Measurements from ENCODE around the gene BCL11B.

Gene BCL11B

GRCh38 chr14:99158646-99159165 is 113.3 kb downstream of the BCL11B start:
- H3K18ac ChIP-seq (ENCODE audit: low read depth in 1 of 2, low read length in 2 of 2) = no peak overlapping the region
- WGBS = 80% methylated on average over 7 of the region's 7 CpGs
- H3K9ac ChIP-seq (ENCODE audit: low read length) = no peak overlapping the region

GRCh38 chr14:99158150-99158549 is 113.8 kb downstream of the BCL11B start:
- no peak overlapping the region for H3K4ac ChIP-seq (ENCODE audit: low read depth in 1 of 2, low read length in 2 of 2)
- no peak overlapping the region for H3K23ac ChIP-seq (ENCODE audit: low read length in 2 of 2)
- no peaks in the 10 kb centered on the region for H3K79me1 ChIP-seq (replicated peaks; ENCODE audit: low read length, poor library complexity, severe bottlenecking)
- H4K91ac ChIP-seq (ENCODE audit: low read length) = no peak overlapping the region
- H2AFZ ChIP-seq (ENCODE audit: low read depth, low read length) = no peak overlapping the region
- no peak overlapping the region for H3K4me3 ChIP-seq (ENCODE audit: insufficient read depth in 1 of 2, low read depth in 1 of 2, low read length in 2 of 2)
- H3K9ac ChIP-seq (ENCODE audit: low read length) = no peak overlapping the region
- H2BK5ac ChIP-seq (ENCODE audit: low read depth, low read length, poor library complexity, severe bottlenecking) = no peak overlapping the region
- no peak overlapping the region for H3K18ac ChIP-seq (ENCODE audit: low read depth in 1 of 2, low read length in 2 of 2)
- H3K27ac ChIP-seq (ENCODE audit: low read length, poor library complexity, severe bottlenecking) = no peak overlapping the region
- H3K4me1 ChIP-seq (ENCODE audit: control insufficient read depth, insufficient read depth, low read depth, low read length) = no peaks in the 10 kb centered on the region
- H3K14ac ChIP-seq (ENCODE audit: low read length in 2 of 2) = no peak overlapping the region
- H3K9me3 ChIP-seq (ENCODE audit: control insufficient read depth, low read length) = peaks cover 3% of the 10 kb centered on the region
- H2AK5ac ChIP-seq (ENCODE audit: low read length, severe bottlenecking) = no peak overlapping the region
- H2BK12ac ChIP-seq (ENCODE audit: low read length in 2 of 2) = no peak overlapping the region
- no peak overlapping the region for H4K8ac ChIP-seq (ENCODE audit: low read length)
- no peak overlapping the region for H3K4me2 ChIP-seq (ENCODE audit: low read length, poor library complexity, severe bottlenecking)
- no peaks in the 10 kb centered on the region for H3K27me3 ChIP-seq (ENCODE audit: control insufficient read depth in 1 of 2, insufficient read depth in 1 of 2, low read length in 2 of 2)
- no peak overlapping the region for H2BK120ac ChIP-seq (ENCODE audit: low read depth, low read length)
- no peak overlapping the region for H2BK15ac ChIP-seq (ENCODE audit: low read depth, poor library complexity, severe bottlenecking)
- H3K36me3 ChIP-seq (ENCODE audit: control insufficient read depth in 1 of 2, insufficient read depth in 2 of 2, low read depth in 1 of 2, low read length in 2 of 2) = no peaks in the 10 kb centered on the region
- DNase-seq = no peak
- 80% methylated on average over 4 of the region's 4 CpGs for WGBS

More at GRCh38 chr14:99158646-99159165, 113.3 kb downstream of the BCL11B start:
- Histone ChIP-seq H3K4ac (ENCODE audit: low read depth in 1 of 2, low read length in 2 of 2) (no peak overlapping the region), H2BK5ac (ENCODE audit: low read depth, low read length, poor library complexity, severe bottlenecking) (no peak overlapping the region), H3K27ac (ENCODE audit: low read length, poor library complexity, severe bottlenecking) (no peak overlapping the region), H3K79me1 (replicated peaks; ENCODE audit: low read length, poor library complexity, severe bottlenecking) (no peaks in the 10 kb centered on the region), H3K14ac (ENCODE audit: low read length in 2 of 2) (no peak overlapping the region), H4K91ac (ENCODE audit: low read length) (no peak overlapping the region), H3K27me3 (ENCODE audit: control insufficient read depth in 1 of 2, insufficient read depth in 1 of 2, low read length in 2 of 2) (no peaks in the 10 kb centered on the region), H2AFZ (ENCODE audit: low read depth, low read length) (no peak overlapping the region), H3K9me3 (ENCODE audit: control insufficient read depth, low read length) (peaks cover 3% of the 10 kb centered on the region), H3K23ac (ENCODE audit: low read length in 2 of 2) (no peak overlapping the region), H2AK5ac (ENCODE audit: low read length, severe bottlenecking) (no peak overlapping the region), H3K4me2 (ENCODE audit: low read length, poor library complexity, severe bottlenecking) (no peak overlapping the region), H4K8ac (ENCODE audit: low read length) (no peak overlapping the region), H3K36me3 (ENCODE audit: control insufficient read depth in 1 of 2, insufficient read depth in 2 of 2, low read depth in 1 of 2, low read length in 2 of 2) (no peaks in the 10 kb centered on the region), H3K4me3 (ENCODE audit: insufficient read depth in 1 of 2, low read depth in 1 of 2, low read length in 2 of 2) (no peak overlapping the region), H2BK15ac (ENCODE audit: low read depth, poor library complexity, severe bottlenecking) (no peak overlapping the region), H2BK12ac (ENCODE audit: low read length in 2 of 2) (no peak overlapping the region), H2BK120ac (ENCODE audit: low read depth, low read length) (no peak overlapping the region), H3K4me1 (ENCODE audit: control insufficient read depth, insufficient read depth, low read depth, low read length) (no peaks in the 10 kb centered on the region)
- no peak for DNase-seq

- 87% methylated on average over 8 of the region's 8 CpGs for WGBS
- no peak overlapping the region for H3K4me2 ChIP-seq (ENCODE audit: low read length, poor library complexity, severe bottlenecking)
Measured at GRCh38 chr14:99157676-99158075, 114.3 kb downstream of the BCL11B start.

GRCh38 chr14:99157246-99157645 is 114.8 kb downstream of the BCL11B start:
- Histone ChIP-seq H3K4me2 (ENCODE audit: low read length, poor library complexity, severe bottlenecking) (no peak overlapping the region), H4K91ac (ENCODE audit: low read length) (no peak overlapping the region), H3K4ac (ENCODE audit: low read depth in 1 of 2, low read length in 2 of 2) (no peak overlapping the region), H2AK5ac (ENCODE audit: low read length, severe bottlenecking) (no peak overlapping the region), H3K9ac (ENCODE audit: low read length) (no peak overlapping the region), H2AFZ (ENCODE audit: low read depth, low read length) (no peak overlapping the region), H3K23ac (ENCODE audit: low read length in 2 of 2) (no peak overlapping the region), H3K27me3 (ENCODE audit: control insufficient read depth in 1 of 2, insufficient read depth in 1 of 2, low read length in 2 of 2) (no peaks in the 10 kb centered on the region), H3K79me1 (replicated peaks; ENCODE audit: low read length, poor library complexity, severe bottlenecking) (no peaks in the 10 kb centered on the region), H2BK5ac (ENCODE audit: low read depth, low read length, poor library complexity, severe bottlenecking) (no peak overlapping the region), H2BK120ac (ENCODE audit: low read depth, low read length) (no peak overlapping the region), H3K4me3 (ENCODE audit: insufficient read depth in 1 of 2, low read depth in 1 of 2, low read length in 2 of 2) (no peak overlapping the region), H3K4me1 (ENCODE audit: control insufficient read depth, insufficient read depth, low read depth, low read length) (no peaks in the 10 kb centered on the region), H3K9me3 (ENCODE audit: control insufficient read depth, low read length) (peaks cover 3% of the 10 kb centered on the region), H3K27ac (ENCODE audit: low read length, poor library complexity, severe bottlenecking) (no peak overlapping the region), H2BK12ac (ENCODE audit: low read length in 2 of 2) (no peak overlapping the region), H3K14ac (ENCODE audit: low read length in 2 of 2) (no peak overlapping the region), H3K18ac (ENCODE audit: low read depth in 1 of 2, low read length in 2 of 2) (no peak overlapping the region), H4K8ac (ENCODE audit: low read length) (no peak overlapping the region), H2BK15ac (ENCODE audit: low read depth, poor library complexity, severe bottlenecking) (no peak overlapping the region), H3K36me3 (ENCODE audit: control insufficient read depth in 1 of 2, insufficient read depth in 2 of 2, low read depth in 1 of 2, low read length in 2 of 2) (no peaks in the 10 kb centered on the region)
- 83% methylated on average over 8 of the region's 8 CpGs for WGBS
- no peak for DNase-seq

More at GRCh38 chr14:99157676-99158075, 114.3 kb downstream of the BCL11B start:
- Histone ChIP-seq H3K27ac (ENCODE audit: low read length, poor library complexity, severe bottlenecking) (no peak overlapping the region), H3K9me3 (ENCODE audit: control insufficient read depth, low read length) (peaks cover 3% of the 10 kb centered on the region), H3K36me3 (ENCODE audit: control insufficient read depth in 1 of 2, insufficient read depth in 2 of 2, low read depth in 1 of 2, low read length in 2 of 2) (no peaks in the 10 kb centered on the region), H3K79me1 (replicated peaks; ENCODE audit: low read length, poor library complexity, severe bottlenecking) (no peaks in the 10 kb centered on the region), H2AK5ac (ENCODE audit: low read length, severe bottlenecking) (no peak overlapping the region), H3K27me3 (ENCODE audit: control insufficient read depth in 1 of 2, insufficient read depth in 1 of 2, low read length in 2 of 2) (no peaks in the 10 kb centered on the region), H3K14ac (ENCODE audit: low read length in 2 of 2) (no peak overlapping the region), H3K4me3 (ENCODE audit: insufficient read depth in 1 of 2, low read depth in 1 of 2, low read length in 2 of 2) (no peak overlapping the region), H4K91ac (ENCODE audit: low read length) (no peak overlapping the region), H4K8ac (ENCODE audit: low read length) (no peak overlapping the region), H2BK5ac (ENCODE audit: low read depth, low read length, poor library complexity, severe bottlenecking) (no peak overlapping the region), H3K18ac (ENCODE audit: low read depth in 1 of 2, low read length in 2 of 2) (no peak overlapping the region), H3K4me1 (ENCODE audit: control insufficient read depth, insufficient read depth, low read depth, low read length) (no peaks in the 10 kb centered on the region), H2BK15ac (ENCODE audit: low read depth, poor library complexity, severe bottlenecking) (no peak overlapping the region), H2BK12ac (ENCODE audit: low read length in 2 of 2) (no peak overlapping the region), H2AFZ (ENCODE audit: low read depth, low read length) (no peak overlapping the region), H3K4ac (ENCODE audit: low read depth in 1 of 2, low read length in 2 of 2) (no peak overlapping the region), H2BK120ac (ENCODE audit: low read depth, low read length) (no peak overlapping the region), H3K9ac (ENCODE audit: low read length) (no peak overlapping the region), H3K23ac (ENCODE audit: low read length in 2 of 2) (no peak overlapping the region)
- no peak for DNase-seq

Measured in mesenchymal stem cell (in vitro differentiated cells and primary cell).